Hematopoietic multipotent progenitor cell (in vitro differentiated cells): ENCODE data around the gene CACNB2. TPM values are rescaled to one million over a fixed set of nuclear protein-coding genes. Genes with fewer than 3 reads are reported as not detected.
A peak's percentile ranks its signal among the peaks of the same experiment; 100 is the strongest.

Experiments used
- DNase-seq, 3 donors: peaks; one replicate each; pipeline ENCODE4 v3.0.0-alpha.2; 2011 to 2015; ENCODE audit warnings: low read depth in 2 of 3, low spot score in 2 of 3
- total RNA-seq: library from RNA; depleted of rRNA; stranded (reverse); fragments of >200 nt; gene quantifications from one replicate; pipeline ENCODE4 v1.2.3, GENCODE V29; 2012

Gene CACNB2
- total RNA-seq, 1 donor, result 11.6 TPM

GRCh38 chr10:18271491-18271890 lies 131.3 kb downstream of the CACNB2 start:
- no peak for DNase-seq

- DNase-seq, result no peak
These were observed 132.8 kb downstream of the CACNB2 start for GRCh38 chr10:18273039-18273438.

GRCh38 chr10:18278181-18278580 lies 138.0 kb downstream of the CACNB2 start:
- no peak for DNase-seq

- peak in 2 of 3 donors; percentile 32 to 78 for DNase-seq
These were observed 138.9 kb downstream of the CACNB2 start for GRCh38 chr10:18279173-18279572.

- DNase-seq, result no peak
These were observed 141.9 kb downstream of the CACNB2 start for GRCh38 chr10:18282094-18282493.

- DNase-seq, result no peak
These were observed 150.6 kb downstream of the CACNB2 start for GRCh38 chr10:18290651-18291313.

GRCh38 chr10:18293536-18294510 lies 153.6 kb downstream of the CACNB2 start:
- no peak for DNase-seq

GRCh38 chr10:18294633-18295032 lies 154.4 kb downstream of the CACNB2 start:
- DNase-seq, result no peak

- DNase-seq, result no peak
These were observed 157.4 kb downstream of the CACNB2 start for GRCh38 chr10:18297659-18298058.

- DNase-seq, result no peak
These were observed 158.0 kb downstream of the CACNB2 start for GRCh38 chr10:18298256-18298655.

- peak in 1 of 3 donors; percentile 61 for DNase-seq
These were observed 163.9 kb downstream of the CACNB2 start for GRCh38 chr10:18303851-18304801.

GRCh38 chr10:18306031-18306430 lies 165.8 kb downstream of the CACNB2 start:
- DNase-seq, result peak in 1 of 3 donors; percentile 2

- no peak for DNase-seq
These were observed 168.4 kb downstream of the CACNB2 start for GRCh38 chr10:18308600-18308999.

- DNase-seq, result no peak
These were observed 170.5 kb downstream of the CACNB2 start for GRCh38 chr10:18310761-18311160.

GRCh38 chr10:18312374-18313139 lies 172.3 kb downstream of the CACNB2 start:
- peak in 2 of 3 donors; percentile 10 to 37 for DNase-seq

- DNase-seq, result no peak
These were observed 172.9 kb downstream of the CACNB2 start for GRCh38 chr10:18313140-18313530.

GRCh38 chr10:18313626-18314025 lies 173.4 kb downstream of the CACNB2 start:
- no peak for DNase-seq

- no peak for DNase-seq
These were observed 179.4 kb downstream of the CACNB2 start for GRCh38 chr10:18319628-18320027.

- DNase-seq, result no peak
These were observed 181.1 kb downstream of the CACNB2 start for GRCh38 chr10:18321371-18321770.

GRCh38 chr10:18323916-18324315 lies 183.7 kb downstream of the CACNB2 start:
- DNase-seq, result no peak
